CD4-positive, alpha-beta T cell treated with Interleukin-12 subunit alpha and Interleukin-12 subunit beta, for 1 hour (primary cell): Measurements from ENCODE around the gene CCDC77.

Experiments
- DNase-seq: peaks from one replicate; pipeline ENCODE4 v3.0.0-alpha.2; 2020

CCDC77 gene

GRCh38 chr12:484096-484495 is 82.7 kb downstream of the CCDC77 start:
- DNase-seq = no peak

GRCh38 chr12:490260-490659 is 88.8 kb downstream of the CCDC77 start:
- DNase-seq = no peak
